ENCODE results near the gene MISP3. TPM values are rescaled to one million over a fixed set of nuclear protein-coding genes. Genes with fewer than 3 reads are reported as not detected.

MISP3 gene
- total and polyA plus RNA-seq, 8 donors, result 1.9 to 10.8 (median 2.6) TPM

DNA sequence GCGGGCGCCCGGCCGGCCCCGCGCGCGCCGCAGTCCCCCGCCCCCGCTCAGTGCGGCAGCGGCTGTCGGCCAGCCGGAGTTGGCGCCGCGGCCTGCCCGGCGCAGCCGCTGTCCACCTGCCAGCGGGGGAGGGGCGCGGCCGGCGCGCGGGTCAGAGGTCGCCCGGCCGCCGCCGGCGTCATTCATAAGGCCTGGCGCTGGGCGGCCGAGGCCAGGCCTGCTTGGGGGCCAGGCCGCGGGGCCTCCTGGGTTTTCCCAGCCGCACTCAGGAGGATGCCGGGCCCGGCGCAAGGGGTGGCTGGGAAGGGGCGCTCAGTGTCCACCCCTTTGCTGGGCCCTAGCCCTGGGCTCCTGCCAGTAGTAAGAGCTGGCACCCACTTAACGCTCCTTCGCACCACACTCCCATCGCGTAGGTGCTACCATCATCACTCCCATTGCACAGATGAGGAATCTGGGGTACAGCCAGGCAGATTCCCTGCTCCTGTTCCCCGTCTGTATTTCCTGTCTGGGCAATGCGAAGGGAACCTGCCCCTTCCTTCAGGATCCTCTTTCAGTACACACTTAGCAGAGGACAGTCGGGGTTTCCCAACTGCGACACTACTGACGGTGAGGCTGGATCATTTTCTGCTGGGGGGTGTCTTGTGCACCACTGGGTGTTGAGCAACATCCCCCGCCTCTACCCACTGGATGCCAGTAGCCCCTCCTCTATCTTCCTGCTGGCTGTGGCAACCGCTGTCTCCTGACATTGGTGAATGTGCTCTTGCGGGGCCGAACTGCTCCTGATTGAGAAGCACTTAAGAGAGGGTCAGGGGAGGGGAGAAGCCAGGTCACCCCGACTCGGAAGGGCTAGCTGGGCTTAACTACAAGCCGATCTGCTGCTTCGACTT lies 45.8 kb downstream of the MISP3 start:
- peak overlapping the region; percentile 99 for H3K27ac ChIP-seq
- H3K36me3 ChIP-seq, result no peaks in the 10 kb centered on the region
- TF ChIP-seq, protein P1, sequence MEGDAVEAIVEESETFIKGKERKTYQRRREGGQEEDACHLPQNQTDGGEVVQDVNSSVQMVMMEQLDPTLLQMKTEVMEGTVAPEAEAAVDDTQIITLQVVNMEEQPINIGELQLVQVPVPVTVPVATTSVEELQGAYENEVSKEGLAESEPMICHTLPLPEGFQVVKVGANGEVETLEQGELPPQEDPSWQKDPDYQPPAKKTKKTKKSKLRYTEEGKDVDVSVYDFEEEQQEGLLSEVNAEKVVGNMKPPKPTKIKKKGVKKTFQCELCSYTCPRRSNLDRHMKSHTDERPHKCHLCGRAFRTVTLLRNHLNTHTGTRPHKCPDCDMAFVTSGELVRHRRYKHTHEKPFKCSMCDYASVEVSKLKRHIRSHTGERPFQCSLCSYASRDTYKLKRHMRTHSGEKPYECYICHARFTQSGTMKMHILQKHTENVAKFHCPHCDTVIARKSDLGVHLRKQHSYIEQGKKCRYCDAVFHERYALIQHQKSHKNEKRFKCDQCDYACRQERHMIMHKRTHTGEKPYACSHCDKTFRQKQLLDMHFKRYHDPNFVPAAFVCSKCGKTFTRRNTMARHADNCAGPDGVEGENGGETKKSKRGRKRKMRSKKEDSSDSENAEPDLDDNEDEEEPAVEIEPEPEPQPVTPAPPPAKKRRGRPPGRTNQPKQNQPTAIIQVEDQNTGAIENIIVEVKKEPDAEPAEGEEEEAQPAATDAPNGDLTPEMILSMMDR (IDR thresholded peaks at IDR 0.05), result no peak
- H3K4me3 ChIP-seq, result peak overlapping the region; percentile 37 to 87
- H3K27me3 ChIP-seq, result no peaks in the 10 kb centered on the region
- DNase-seq (peak in 3 of 4 donors; percentile 73 to 91 (median 86)), ATAC-seq (peak; percentile 59)
- intact Hi-C loops (cut with DNase I), result no loop called here
- H3K4me1 ChIP-seq, result peaks cover 26 to 58% of the 10 kb centered on the region in 2 donors
- no peaks in the 10 kb centered on the region for H3K9me3 ChIP-seq

GRCh38 chr19:14119146-14119545 lies 46.6 kb downstream of the MISP3 start:
- Histone ChIP-seq H3K4me3 (peak overlapping the region; percentile 37 to 87), H3K27me3 (no peaks in the 10 kb centered on the region), H3K36me3 (no peaks in the 10 kb centered on the region), H3K9me3 (no peaks in the 10 kb centered on the region), H3K27ac (peak overlapping the region; percentile 99), H3K4me1 (peaks cover 22 to 51% of the 10 kb centered on the region in 2 donors)
- DNase-seq, result no peak
- TF ChIP-seq, protein P1 (IDR thresholded peaks at IDR 0.05), result no peak
- ATAC-seq, result no peak
- intact Hi-C loops (cut with DNase I), result no loop called here

DNA sequence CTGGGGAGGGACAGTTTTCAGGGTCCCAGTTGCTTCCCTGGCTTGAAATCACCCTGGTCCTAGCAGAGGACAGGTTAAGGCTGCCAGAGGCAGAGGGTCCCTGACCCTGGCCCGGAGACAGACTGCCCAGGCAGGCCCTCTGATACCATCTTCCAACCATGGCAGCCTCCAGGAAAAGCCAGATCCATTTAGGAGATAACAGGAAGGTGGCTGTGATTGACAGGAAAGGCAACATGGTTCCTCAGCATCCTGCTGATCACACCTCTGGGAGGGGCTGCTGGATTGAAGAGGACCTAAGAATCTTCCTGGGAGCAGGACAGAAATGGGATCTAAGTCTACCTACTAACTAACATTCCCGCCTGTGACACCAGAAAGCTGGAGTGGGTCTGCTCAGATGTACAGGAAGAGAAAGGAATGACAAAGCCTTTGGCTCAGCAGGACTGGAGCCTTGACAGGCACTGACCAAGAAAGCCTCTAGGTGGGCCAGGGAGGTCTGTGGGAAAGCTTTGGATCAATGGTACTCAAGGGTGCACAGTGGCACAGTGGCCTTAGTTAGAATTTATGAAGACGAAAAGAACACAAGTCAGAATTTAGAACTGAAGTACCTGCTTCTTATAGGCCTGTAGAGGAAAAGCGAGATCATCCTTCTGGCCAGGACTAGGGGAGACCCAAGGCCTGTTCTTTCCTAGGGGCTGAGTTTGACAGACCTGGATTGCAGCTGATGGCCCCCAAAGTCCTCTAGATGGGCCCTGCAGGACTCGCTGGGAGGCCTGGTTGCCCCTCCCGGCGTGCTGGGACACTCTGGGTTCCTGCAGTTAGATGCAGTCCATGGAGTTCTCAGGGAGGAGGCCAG lies 47.3 kb downstream of the MISP3 start:
- intact Hi-C loops (cut with DNase I), result no loop called here
- Histone ChIP-seq H3K27me3 (no peaks in the 10 kb centered on the region), H3K4me1 (peaks cover 22 to 43% of the 10 kb centered on the region in 2 donors), H3K9me3 (no peaks in the 10 kb centered on the region), H3K4me3 (peak overlapping the region in 1 of 2 donors; percentile 87), H3K27ac (peak overlapping the region; percentile 99), H3K36me3 (no peaks in the 10 kb centered on the region)
- ATAC-seq (no peak), DNase-seq (peak in 1 of 4 donors; percentile 28)
- TF ChIP-seq, protein P1 (IDR thresholded peaks at IDR 0.05), result no peak

DNA sequence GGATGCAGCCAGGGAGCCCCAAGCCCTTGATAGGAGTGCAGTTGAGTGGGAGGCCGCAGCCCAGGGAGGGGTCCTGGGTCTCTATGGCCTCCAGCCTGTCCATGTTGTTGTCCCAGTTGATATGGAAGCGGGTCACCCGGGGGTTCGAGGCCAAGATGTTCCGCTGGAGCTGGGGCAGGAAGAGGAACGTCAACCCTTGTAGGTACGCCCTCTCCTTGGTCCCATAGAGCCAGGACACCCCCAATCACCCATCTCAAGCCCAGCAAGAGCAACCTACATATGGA lies 47.9 kb downstream of the MISP3 start:
- ATAC-seq, result no peak

More for the DNA sequence above, 47.9 kb downstream of the MISP3 start:
- intact Hi-C loops (cut with DNase I), result no loop called here
- Histone ChIP-seq H3K4me3 (no peak overlapping the region), H3K27ac (peak overlapping the region in 1 of 2 donors; percentile 99), H3K9me3 (no peaks in the 10 kb centered on the region), H3K4me1 (peaks cover 18 to 38% of the 10 kb centered on the region in 2 donors), H3K27me3 (no peaks in the 10 kb centered on the region), H3K36me3 (no peaks in the 10 kb centered on the region)
- DNase-seq, result peak in 1 of 4 donors; percentile 71
- TF ChIP-seq, protein P1 (IDR thresholded peaks at IDR 0.05), result no peak

All from left lung (tissue), 10 donors.